GM18526 (cell line): ENCODE results near the gene FCHSD2.

Experiments
- POLR2A ChIP-seq: IDR thresholded peaks from 3 replicates; pipeline ENCODE4 v1.6.1; 2011; ENCODE audit not compliant: insufficient read length; ENCODE audit errors: extremely low read depth

The FCHSD2 gene

GRCh38 chr11:73157101-73158010 is 15.2 kb upstream of the FCHSD2 start:
- TF ChIP-seq POLR2A, result peak; percentile 49

GRCh38 chr11:73156686-73157085 is 14.6 kb upstream of the FCHSD2 start:
- TF ChIP-seq POLR2A, result no peak

- no peak for TF ChIP-seq POLR2A
Measured at GRCh38 chr11:73156114-73156513, 14.0 kb upstream of the FCHSD2 start.

GRCh38 chr11:73155102-73155501 is 13.0 kb upstream of the FCHSD2 start:
- TF ChIP-seq POLR2A, result no peak

- TF ChIP-seq POLR2A, result peak; percentile 49
Measured at GRCh38 chr11:73154178-73154577, 12.1 kb upstream of the FCHSD2 start.

- peak; percentile 66 for TF ChIP-seq POLR2A
Measured at GRCh38 chr11:73152861-73153483, 10.9 kb upstream of the FCHSD2 start.

GRCh38 chr11:73152086-73152853 is 10.2 kb upstream of the FCHSD2 start:
- no peak for TF ChIP-seq POLR2A

GRCh38 chr11:73151416-73151815 is 9.3 kb upstream of the FCHSD2 start:
- no peak for TF ChIP-seq POLR2A

GRCh38 chr11:73149105-73149504 is 7.0 kb upstream of the FCHSD2 start:
- TF ChIP-seq POLR2A, result no peak

- TF ChIP-seq POLR2A, result no peak
Measured at GRCh38 chr11:73147771-73148681, 5.9 kb upstream of the FCHSD2 start.

- TF ChIP-seq POLR2A, result no peak
Measured at GRCh38 chr11:73145986-73146575, 4.0 kb upstream of the FCHSD2 start.

- no peak for TF ChIP-seq POLR2A
Measured at GRCh38 chr11:73143126-73143838, 1.2 kb upstream of the FCHSD2 start.

- TF ChIP-seq POLR2A, result peak; percentile 50
Measured at GRCh38 chr11:73141309-73142127, 600 bp downstream of the FCHSD2 start.
